ENCODE data around the gene LCP2.

LCP2 gene

DNA sequence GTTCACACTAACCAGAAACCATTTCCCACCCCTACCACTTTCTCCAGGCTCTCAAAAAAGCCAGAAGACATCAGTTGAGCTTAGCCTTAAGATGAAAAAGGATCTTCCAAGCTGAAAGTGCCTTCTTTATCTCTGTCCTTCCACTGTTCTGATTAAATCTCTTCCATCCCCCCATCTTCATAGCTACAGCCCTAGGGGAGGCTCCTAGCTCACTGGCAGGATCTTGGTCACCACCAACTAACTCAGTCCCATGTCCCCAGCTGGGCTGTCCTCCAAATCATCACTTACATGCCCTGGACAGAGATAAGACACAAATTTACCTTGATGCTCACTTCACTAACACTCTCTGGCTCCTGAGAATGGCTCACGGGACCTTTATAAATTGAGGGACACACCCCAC is 14.3 kb downstream of the LCP2 start:
- H3K4me3 ChIP-seq (ENCODE audit: low read length) = no peak overlapping the region
- TF ChIP-seq ZNF274 (IDR thresholded peaks at IDR 0.05; ENCODE audit: low read depth, low read length) = no peak

DNA sequence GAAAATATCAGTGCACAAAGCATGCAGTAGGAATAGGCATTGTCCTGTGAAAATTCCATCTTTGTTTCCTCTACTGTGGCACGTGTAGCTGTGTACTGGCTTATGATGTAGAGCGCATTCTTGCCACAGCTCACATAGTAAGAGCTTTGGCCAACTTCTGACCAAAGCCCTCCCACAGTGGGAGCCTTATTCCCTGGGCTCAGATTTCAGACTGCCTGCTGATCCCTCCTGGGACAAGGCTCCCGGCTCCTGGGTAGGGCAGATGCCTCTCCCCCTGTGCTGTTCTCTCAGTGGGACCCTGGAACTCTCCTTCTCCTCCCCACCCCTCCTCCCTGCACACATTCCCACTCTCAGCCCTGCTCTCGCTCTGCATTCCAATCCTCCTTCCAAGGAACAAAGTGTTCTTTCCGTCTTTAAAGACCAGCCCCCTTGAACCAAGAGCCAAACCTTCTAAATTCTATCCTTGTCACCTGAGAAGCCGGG is 17.5 kb downstream of the LCP2 start:
- no peak overlapping the region for H3K4me3 ChIP-seq (ENCODE audit: low read length)
- no peak for TF ChIP-seq ZNF274 (IDR thresholded peaks at IDR 0.05; ENCODE audit: low read depth, low read length)

DNA sequence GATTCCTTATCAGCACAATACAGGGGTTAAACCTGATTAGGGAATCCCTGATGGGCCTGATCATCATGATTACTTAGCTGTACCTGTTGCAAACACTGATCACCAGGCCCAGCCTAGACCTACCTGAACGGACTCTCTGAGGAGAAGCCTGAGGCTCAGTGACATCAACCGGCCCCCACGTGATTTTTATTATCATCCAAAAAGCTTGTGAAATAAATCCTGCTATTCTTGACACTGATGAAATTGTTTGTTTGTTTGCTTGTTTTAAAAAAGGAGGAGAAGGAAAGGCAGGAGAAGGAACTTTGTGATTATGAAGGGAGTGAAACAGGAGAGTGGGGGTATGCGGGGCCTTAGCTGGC is 18.1 kb downstream of the LCP2 start:
- no peak overlapping the region for H3K4me3 ChIP-seq (ENCODE audit: low read length)
- no peak for TF ChIP-seq ZNF274 (IDR thresholded peaks at IDR 0.05; ENCODE audit: low read depth, low read length)

DNA sequence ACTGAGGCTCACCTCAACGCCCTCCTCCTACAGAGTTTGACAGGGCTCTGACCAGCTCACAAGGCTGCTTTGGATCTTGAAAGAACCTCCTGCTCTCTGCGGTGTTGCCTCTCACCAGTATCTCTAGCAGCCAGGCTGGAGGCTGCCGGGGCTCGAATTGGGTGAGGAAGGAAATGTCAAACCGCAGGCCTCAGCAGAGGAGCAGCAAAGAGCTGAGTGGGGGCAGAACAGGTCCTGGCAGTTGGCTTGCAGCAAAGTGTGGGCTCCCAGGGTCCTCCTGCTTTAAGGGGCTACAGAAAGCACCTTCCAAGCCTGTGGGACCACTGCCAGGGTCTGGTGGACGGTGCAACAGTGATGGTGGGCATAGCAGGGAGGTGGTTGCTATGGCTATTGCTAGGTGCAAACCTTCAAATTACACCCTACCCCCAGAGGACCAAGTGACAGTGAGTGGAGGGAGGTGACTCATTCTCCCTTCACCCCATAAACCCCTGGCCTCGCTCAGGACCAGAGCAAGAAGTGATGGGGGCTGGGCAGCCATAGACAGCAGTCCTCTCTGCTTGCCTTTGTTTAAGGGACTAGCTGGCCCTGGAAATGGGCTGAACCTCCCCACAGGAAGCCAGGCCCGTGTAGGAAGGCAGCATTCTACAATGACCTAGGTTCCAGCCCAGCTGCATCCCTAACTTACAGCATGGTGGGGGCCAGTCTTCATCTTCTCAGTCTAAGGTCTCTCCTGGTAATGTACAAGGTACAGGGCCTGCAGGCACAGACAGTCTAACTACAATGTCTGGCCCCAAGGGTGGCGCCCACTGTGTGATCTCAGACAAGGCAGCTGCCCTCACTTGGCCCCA is 18.7 kb downstream of the LCP2 start:
- no peak for TF ChIP-seq ZNF274 (IDR thresholded peaks at IDR 0.05; ENCODE audit: low read depth, low read length)
- no peak overlapping the region; the same call in 1 of the 2 replicates for H3K4me3 ChIP-seq (ENCODE audit: low read length)

DNA sequence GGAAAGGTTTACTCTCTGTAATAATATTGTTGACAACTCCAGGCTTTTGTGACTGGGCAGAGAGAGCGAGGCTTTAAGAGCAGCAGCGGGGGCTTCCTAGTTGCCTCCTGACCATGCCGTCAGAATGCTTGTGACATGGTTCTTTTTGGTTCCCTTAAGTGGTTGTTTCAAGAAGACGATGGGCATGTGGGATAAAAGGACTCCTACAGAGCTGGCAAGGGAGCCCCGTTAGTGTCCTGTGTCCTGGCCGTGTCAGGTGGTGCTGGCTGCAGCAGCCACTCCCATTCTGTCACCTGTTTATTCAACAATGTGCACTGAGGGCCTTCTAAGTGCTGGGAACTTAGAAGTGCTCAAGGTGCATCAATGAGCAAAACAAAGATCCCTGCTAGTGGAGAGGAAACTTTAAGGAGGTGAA is 19.7 kb downstream of the LCP2 start:
- H3K4me3 ChIP-seq (ENCODE audit: low read length) = no peak overlapping the region; the same call in 1 of the 2 replicates
- no peak for TF ChIP-seq ZNF274 (IDR thresholded peaks at IDR 0.05; ENCODE audit: low read depth, low read length)

DNA sequence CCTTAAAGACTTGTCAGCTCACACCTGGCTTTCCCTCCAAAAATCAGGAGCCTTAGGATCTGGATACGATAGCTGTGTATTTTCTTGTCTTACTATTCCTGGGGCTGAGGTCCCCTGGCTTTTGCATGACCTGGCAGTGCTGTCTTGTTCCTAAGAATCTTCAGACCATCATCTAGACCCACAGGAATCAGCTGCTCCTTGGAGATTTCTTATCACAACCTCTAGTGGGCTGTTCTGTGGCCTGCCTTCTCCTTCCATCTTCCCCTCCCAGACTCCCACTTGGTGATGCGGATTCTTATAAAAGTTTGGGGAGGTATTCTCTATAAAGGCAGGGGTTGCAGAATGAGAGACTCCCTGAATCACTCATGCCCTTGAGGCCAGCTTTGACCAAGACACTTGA is 21.4 kb downstream of the LCP2 start:
- H3K4me3 ChIP-seq (ENCODE audit: low read length) = no peak overlapping the region
- no peak for TF ChIP-seq ZNF274 (IDR thresholded peaks at IDR 0.05; ENCODE audit: low read depth, low read length)

DNA sequence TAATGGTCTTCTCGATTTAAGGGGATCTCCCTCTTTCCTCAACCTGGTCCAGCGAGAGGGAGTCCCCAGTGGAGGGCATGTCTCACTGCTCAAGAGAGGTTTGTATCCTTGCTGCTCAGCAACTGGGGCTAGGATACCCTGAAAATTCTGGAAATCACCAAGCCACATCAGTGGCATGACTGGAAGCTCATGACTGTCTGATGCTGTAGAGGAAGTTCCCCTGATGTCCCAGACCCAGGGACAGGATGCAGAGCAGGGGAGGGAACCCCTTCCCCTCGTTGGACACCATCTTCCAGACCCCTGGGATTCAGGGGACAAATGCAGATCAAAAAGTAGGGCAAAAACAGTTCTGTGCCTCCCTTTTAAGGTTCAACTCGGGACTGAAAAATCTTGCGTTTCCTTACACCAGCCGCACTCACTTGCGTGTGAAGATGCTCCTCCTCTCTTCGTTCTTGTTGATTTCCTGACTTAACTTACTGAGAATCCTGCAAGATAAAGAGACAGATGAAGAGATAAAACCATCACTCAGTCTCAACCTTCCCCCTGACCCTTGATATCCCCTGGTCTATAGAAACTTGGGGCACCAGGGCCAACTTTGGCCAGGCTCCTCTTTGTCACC is 22.1 kb downstream of the LCP2 start:
- no peak overlapping the region for H3K4me3 ChIP-seq (ENCODE audit: low read length)
- no peak for TF ChIP-seq ZNF274 (IDR thresholded peaks at IDR 0.05; ENCODE audit: low read depth, low read length)

DNA sequence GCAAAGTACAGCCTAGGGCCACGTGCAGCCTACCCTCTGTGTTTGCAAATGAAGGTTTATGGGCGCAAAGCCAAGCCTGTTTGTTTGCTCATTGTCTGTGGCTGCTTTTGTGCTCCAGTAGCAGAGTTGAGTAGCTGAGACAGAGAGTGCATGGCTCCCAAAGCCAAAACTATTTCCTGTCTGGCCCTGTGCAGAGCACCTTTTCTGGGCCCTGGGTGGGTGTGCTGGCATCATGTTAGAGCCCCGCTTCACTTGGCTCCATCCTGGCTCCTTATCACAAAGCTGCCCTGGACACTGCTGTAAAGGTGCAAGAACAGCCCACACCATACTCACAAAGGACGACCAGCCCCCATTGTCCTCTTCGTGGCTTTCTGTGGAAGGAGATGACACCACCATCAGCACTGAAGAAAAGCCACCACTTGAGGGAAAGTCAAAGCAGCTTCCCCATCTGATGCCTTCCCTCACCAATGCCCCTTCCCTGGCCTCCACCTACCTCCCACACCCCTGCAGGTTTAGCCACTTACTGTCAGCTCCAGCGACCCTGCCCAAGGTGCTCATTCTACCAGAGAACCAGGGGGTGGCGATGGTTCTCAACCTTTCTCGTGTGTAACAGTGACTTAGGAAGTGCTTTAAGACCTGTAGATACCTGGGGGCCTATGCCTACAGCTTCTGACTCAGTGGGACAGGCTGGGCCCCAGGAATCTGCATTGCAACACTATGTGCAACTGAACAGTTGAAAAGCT is 23.4 kb downstream of the LCP2 start:
- no peak for TF ChIP-seq ZNF274 (IDR thresholded peaks at IDR 0.05; ENCODE audit: low read depth, low read length)
- H3K4me3 ChIP-seq (ENCODE audit: low read length) = no peak overlapping the region

DNA sequence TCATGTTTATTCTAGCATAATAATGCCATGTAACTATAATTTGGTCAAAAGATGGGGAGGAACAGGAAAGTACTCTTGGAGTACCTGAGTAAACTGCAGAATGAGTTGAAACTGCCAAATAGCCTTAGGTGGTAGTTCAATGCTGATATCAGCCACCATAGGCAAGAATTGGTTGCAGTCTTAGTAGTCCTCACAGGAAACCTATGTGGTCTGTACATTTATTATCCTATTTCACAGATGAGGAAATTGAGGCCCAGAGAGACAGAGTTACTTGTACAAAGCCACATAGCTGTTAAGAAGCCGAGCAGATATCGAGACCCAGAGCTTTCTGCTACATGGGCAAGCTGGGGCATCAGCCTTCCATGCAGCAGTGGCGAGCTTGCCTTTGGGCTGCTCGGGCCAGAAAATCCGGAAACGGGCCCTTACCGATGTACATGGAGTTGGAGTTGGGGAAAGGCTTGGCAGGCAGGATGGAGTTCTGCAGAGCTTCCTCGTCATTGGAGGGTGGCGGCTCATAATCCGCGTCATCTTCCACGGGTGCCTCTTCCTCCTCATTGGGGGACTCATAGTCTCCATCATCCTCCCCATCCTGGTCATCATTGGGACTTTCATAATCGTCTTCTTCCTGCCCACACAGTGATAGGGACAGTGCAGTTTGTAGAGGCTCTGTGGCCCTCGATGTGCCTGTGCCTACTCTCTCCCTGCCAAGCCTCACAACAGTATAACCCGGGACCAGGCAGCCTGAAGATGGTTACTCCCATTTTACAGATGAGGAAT is 27.1 kb downstream of the LCP2 start:
- H3K4me3 ChIP-seq (ENCODE audit: low read length) = no peak overlapping the region
- TF ChIP-seq ZNF274 (IDR thresholded peaks at IDR 0.05; ENCODE audit: low read depth, low read length) = no peak

DNA sequence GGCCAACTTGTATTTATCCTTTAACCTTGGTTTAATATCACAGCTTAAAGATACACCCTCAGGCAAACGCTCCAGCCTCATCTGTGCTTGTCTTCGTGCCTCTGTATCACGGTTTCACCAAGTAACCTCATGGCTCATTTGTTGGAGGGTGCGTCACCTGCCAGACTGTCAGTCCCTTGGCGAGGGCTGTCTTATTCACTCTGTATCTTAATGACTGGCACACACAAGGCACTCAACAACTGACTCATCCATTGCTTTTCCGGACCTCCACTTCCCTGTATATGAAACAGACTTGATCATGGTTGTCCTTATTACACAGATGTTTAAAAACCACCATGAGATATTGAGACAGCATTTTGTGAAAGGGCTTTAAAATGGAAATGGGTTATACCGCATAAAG is 28.0 kb downstream of the LCP2 start:
- no peak overlapping the region for H3K4me3 ChIP-seq (ENCODE audit: low read length)
- no peak for TF ChIP-seq ZNF274 (IDR thresholded peaks at IDR 0.05; ENCODE audit: low read depth, low read length)

DNA sequence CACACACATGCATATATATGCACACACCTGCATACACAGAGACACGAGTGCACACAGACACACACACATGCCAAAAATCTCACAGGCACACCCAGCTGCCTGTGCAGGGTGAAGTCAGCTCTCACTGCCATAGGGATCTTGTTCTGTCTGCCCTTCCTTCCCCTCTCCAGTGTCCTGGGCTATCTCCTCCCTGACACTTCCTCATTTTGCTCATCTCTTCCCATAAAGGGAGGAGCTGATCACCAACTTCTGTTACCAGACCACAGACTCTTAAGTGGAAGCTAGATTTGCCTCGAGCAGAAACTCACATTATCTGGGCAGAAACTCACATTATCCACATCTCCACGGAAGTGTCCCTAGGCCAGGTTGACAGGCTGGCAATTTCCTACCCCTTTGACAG is 28.7 kb downstream of the LCP2 start:
- no peak for TF ChIP-seq ZNF274 (IDR thresholded peaks at IDR 0.05; ENCODE audit: low read depth, low read length)
- H3K4me3 ChIP-seq (ENCODE audit: low read length) = no peak overlapping the region

DNA sequence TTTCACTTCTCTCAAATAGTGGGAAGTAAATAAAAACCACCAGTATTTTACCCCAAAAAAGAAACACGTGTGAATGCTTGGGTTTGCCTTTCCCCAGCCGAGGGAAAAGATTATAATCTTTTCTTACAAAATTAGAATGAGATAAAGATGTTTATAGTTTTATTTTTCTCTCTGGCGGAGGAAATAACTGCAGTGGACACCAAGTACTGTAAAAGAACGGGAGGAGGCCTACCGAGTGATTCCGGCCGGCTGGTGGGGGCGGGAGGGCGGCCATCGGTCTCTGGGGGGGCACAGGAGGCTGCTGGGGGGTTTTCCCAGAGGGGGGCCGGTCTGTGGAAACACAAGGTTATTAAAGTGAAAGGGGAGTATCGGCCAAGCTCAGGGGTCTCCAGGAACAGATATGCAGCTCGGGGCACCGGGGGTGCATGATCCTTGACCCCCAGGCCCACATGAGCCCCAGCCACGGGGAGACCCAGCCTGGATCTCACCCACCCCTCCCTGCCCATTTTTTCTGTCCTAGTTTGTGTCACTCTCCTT is 29.4 kb downstream of the LCP2 start:
- no peak overlapping the region for H3K4me3 ChIP-seq (ENCODE audit: low read length)
- no peak for TF ChIP-seq ZNF274 (IDR thresholded peaks at IDR 0.05; ENCODE audit: low read depth, low read length)

DNA sequence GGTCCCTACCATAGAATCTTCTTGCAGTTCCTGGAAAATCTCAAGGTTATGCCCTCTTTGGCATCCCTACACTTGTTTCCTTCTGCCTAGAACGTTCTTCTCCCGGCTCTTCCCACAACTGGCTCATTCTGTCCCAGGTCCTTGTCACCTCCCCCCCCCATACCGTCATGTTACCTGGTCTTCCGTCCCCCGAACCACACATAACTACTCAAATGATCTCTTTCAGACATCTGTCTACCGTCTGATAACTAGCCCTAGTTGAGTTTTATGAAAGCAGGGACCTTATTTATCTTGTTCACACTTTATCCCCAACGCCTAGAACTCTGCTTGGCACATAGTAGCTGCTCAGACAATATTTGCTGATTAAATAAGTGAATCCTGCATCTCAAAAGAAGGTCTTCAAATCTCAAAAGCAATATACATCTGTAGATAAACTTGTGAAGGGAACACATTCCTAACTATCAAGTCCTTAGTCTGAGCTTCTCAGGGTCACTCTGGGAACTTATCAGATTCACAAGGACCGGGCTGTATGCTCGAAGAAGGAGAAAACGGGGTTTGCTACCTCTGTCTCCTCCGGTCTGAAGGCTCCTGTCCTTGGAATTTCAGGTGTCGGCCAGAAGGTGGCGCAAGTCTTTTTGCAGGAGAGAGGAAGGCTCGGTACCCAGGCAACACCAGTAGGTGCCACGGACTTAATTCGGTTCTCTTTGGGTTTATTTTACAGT is 30.0 kb downstream of the LCP2 start:
- TF ChIP-seq ZNF274 (IDR thresholded peaks at IDR 0.05; ENCODE audit: low read depth, low read length) = no peak
- no peak overlapping the region for H3K4me3 ChIP-seq (ENCODE audit: low read length)

Measured in GM08714 (cell line).